Sigmoid colon (tissue), 7 donors: Measurements from ENCODE around the gene C2CD3. TPM values are rescaled to one million over a fixed set of nuclear protein-coding genes. Genes with fewer than 3 reads are reported as not detected.

ENCODE experiments used
- DNase-seq: peaks from one replicate; pipeline ENCODE4 v3.0.0-alpha.2; 2019
- H3K27ac ChIP-seq, 4 donors: fragments of 200-600 bp; sonication (generic); one replicate each; pipeline ENCODE4 v1.5.1; 2016 to 2019; ENCODE audit warnings: mild to moderate bottlenecking in 1 of 4
- H3K27me3 ChIP-seq, 3 donors: fragments of 200-600 bp; sonication (generic); one replicate each; pipeline ENCODE4 v1.5.1; 2019; ENCODE audit warnings: mild to moderate bottlenecking in 1 of 3
- H3K36me3 ChIP-seq, 4 donors: fragments of 200-600 bp; sonication (generic); one replicate each; pipeline ENCODE4 v1.5.1; 2016 to 2019
- H3K4me1 ChIP-seq, 4 donors: fragments of 200-600 bp; sonication (generic); one replicate each; pipeline ENCODE4 v1.5.1; 2017 to 2019
- H3K4me3 ChIP-seq, 4 donors: fragments of 200-600 bp; sonication (generic); one replicate each; pipeline ENCODE4 v1.5.1; 2017 to 2019; ENCODE audit warnings: mild to moderate bottlenecking in 2 of 4, moderate library complexity in 1 of 4
- H3K9me3 ChIP-seq, 4 donors: fragments of 200-600 bp in 3 of 4; sonication (generic) in 3 of 4; one replicate each; pipeline versions ENCODE4 v1.5.1 to v1.6.1; 2013 to 2019
- EP300 ChIP-seq, 4 donors: sonication (generic); formaldehyde crosslinking; IDR thresholded peaks; one replicate each; pipeline ENCODE4 v1.6.1; 2017; ENCODE audit warnings: antibody characterized with exemption in 4 of 4
- POLR2A ChIP-seq, 2 donors: fragments of 450-650 bp; IDR thresholded peaks; one replicate each; pipeline ENCODE4 v1.6.1; 2016; ENCODE audit warnings: antibody characterized with exemption in 2 of 2, mild to moderate bottlenecking in 2 of 2, moderate library complexity in 2 of 2
- POLR2AphosphoS5 ChIP-seq, 4 donors: sonication (generic); formaldehyde crosslinking; IDR thresholded peaks; one replicate each; pipeline ENCODE4 v1.6.1; 2017; ENCODE audit warnings: antibody characterized with exemption in 4 of 4
- WGBS, 2 donors: extraction: QIAGEN DNeasy Blood & Tissue Kit; methylation state at CpG; one replicate each; pipeline ENCODE4 v1.1.7; 2013; 5-methylcytosine and 5-hydroxymethylcytosine counted together
- intact Hi-C: fragments of 100-400 bp; cut with DNase I; formaldehyde crosslinking; loops from one replicate; pipeline ENCODE4 v1.15.1; 2023
- polyA plus RNA-seq, 3 donors: library from polyadenylated mRNA; stranded (reverse); fragments of 200-250 nt; gene quantifications; one replicate each; pipeline ENCODE4 v1.2.3, GENCODE V29; 2013
- total RNA-seq, 4 donors: library from RNA; depleted of rRNA; stranded (reverse); fragments of >200 nt; gene quantifications; one replicate each; pipeline ENCODE4 v1.1.0, GENCODE V29; 2016
- TF ChIP-seq, protein P1 (sequence below), 4 experiments: fragments of 450-650 bp in 3 of 4; fragments of 200-600 bp in 1 of 4; IDR thresholded peaks; one replicate each; pipeline ENCODE4 v1.5.1; 2016 to 2019; ENCODE audit warnings: antibody characterized with exemption in 4 of 4, mild to moderate bottlenecking in 3 of 4, moderate library complexity in 2 of 4
- donor health status: healthy with polysubstance abuse.
- donor health status: Bipolar disorder and iron deficiency.
- donor health status: healthy.

The C2CD3 gene
- total and polyA plus RNA-seq, 7 donors = 6.9 to 29.1 (median 17.2) TPM

DNA sequence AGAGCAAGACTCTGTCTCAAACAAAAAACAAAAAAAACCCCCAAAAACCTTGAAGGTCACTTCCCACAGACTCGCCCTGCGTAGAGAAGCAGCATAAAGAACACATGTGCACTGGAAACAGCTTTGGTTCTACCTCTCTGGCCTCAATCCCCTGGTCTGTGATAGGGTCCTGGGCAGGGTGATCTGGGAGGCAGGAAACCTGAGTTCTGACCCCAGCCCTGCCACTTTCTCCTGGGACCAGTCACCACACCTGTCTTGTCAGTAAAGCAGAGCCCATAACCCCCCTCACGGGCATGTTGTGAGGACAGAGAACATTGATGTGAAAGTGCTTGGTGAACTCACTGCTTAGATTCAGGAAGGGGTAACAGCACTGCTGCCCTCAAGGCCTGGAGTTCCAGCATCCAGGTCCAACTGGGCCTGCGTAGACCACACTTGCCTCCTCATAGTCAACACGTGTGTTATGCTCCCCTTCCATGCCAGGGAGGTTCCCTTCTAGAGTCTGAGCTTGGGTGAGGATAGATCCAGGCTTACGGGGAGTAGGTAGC is 199.6 kb downstream of the C2CD3 start:
- 78 to 84% methylated on average over 6 of the region's 6 CpGs for WGBS, 2 donors
- Histone ChIP-seq H3K36me3 (peaks cover 0 to 19% (median under 1%) of the 10 kb centered on the region in 4 donors), H3K27ac (no peak overlapping the region), H3K9me3 (no peaks in the 10 kb centered on the region), H3K27me3 (no peaks in the 10 kb centered on the region), H3K4me1 (no peaks in the 10 kb centered on the region), H3K4me3 (no peak overlapping the region)
- no peak for DNase-seq
- TF ChIP-seq, protein P1, sequence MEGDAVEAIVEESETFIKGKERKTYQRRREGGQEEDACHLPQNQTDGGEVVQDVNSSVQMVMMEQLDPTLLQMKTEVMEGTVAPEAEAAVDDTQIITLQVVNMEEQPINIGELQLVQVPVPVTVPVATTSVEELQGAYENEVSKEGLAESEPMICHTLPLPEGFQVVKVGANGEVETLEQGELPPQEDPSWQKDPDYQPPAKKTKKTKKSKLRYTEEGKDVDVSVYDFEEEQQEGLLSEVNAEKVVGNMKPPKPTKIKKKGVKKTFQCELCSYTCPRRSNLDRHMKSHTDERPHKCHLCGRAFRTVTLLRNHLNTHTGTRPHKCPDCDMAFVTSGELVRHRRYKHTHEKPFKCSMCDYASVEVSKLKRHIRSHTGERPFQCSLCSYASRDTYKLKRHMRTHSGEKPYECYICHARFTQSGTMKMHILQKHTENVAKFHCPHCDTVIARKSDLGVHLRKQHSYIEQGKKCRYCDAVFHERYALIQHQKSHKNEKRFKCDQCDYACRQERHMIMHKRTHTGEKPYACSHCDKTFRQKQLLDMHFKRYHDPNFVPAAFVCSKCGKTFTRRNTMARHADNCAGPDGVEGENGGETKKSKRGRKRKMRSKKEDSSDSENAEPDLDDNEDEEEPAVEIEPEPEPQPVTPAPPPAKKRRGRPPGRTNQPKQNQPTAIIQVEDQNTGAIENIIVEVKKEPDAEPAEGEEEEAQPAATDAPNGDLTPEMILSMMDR (IDR thresholded peaks at IDR 0.05) = no peak
- TF ChIP-seq POLR2AphosphoS5 (IDR thresholded peaks at IDR 0.05) = peak in 1 of 4 donors; percentile 10
- intact Hi-C loops = no loop called here

DNA sequence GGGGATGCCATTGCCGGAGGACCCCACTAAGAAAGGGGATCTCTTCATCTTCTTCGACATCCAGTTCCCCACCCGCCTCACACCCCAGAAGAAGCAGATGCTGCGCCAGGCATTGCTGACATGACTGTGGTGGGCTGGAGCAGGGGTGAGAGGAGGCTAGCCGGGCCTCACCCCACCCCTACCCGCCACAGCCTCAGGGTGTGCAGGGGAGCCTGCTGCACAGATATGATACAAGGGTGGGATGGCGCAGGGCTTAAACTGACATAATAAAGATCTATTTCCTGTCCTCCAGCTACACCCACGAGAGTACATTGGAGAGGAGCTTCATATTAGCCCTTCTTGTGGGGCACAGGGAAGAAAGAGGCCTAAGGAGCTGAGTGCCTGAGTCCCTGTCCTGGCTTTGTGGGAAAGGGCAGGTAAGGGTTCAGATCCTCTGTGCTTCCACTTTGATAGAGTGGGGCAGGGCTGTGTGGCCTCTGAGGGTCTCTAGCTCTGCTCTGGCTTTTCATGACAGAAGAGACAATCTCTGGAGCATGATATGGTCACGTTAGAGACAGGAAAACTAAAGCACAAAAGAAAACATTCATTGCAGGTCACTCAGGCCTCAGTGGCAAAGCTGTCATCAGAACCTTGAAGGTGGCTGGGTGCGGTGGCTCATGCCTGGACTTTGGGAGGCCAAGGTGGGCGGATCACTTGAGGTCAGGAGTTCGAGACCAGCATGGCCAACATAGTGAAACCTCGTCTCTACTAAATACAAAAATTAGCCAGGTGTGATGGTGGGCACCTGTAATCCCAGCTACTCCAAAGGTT is 200.6 kb downstream of the C2CD3 start:
- H3K27me3 ChIP-seq = peaks cover 0 to 1% (median 0%) of the 10 kb centered on the region in 3 donors
- no peak overlapping the region for H3K27ac ChIP-seq
- H3K36me3 ChIP-seq = peaks cover 0 to 9% (median 0%) of the 10 kb centered on the region in 4 donors
- 68 to 73% methylated on average over 13 of the region's 13 CpGs for WGBS, 2 donors
- no peak overlapping the region for H3K4me3 ChIP-seq
- no peaks in the 10 kb centered on the region for H3K9me3 ChIP-seq
- DNase-seq = no peak
- intact Hi-C loops = loop anchor here (10.0 kb wide), 1 partner anchor 125 kb away; no protein-coding TSS in a partner anchor
- TF ChIP-seq, protein P1 (IDR thresholded peaks at IDR 0.05) = no peak
- TF ChIP-seq POLR2AphosphoS5 (IDR thresholded peaks at IDR 0.05) = no peak
- no peak for TF ChIP-seq POLR2A (IDR thresholded peaks at IDR 0.05)
- no peak for TF ChIP-seq EP300 (IDR thresholded peaks at IDR 0.05)
- no peaks in the 10 kb centered on the region for H3K4me1 ChIP-seq

DNA sequence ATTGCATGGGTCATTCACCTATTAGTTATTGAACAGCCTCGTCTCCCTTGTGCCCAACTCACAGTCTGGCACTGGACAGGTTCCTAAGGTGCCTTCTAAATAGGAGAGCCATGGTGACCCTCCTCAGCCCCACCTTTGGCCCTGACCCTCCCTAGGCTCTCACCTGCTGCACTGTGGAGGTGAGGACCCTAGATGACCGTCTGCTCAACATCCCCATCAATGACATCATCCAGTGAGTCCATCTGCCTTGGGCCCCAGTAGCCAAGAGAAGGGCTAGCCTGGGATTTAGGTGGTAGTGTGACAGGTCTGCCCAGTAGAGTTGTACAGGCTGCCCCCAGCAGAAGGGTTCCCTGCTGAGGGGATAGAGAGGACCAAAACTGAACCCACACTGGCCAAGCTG is 201.7 kb downstream of the C2CD3 start:
- H3K27ac ChIP-seq = no peak overlapping the region
- peaks cover 0 to 8% (median 4%) of the 10 kb centered on the region in 4 donors for H3K4me1 ChIP-seq
- TF ChIP-seq POLR2A (IDR thresholded peaks at IDR 0.05) = no peak
- TF ChIP-seq, protein P1 (IDR thresholded peaks at IDR 0.05) = no peak
- no peak for TF ChIP-seq EP300 (IDR thresholded peaks at IDR 0.05)
- H3K9me3 ChIP-seq = no peaks in the 10 kb centered on the region
- no peak for DNase-seq
- no peak overlapping the region for H3K4me3 ChIP-seq
- H3K36me3 ChIP-seq = no peaks in the 10 kb centered on the region
- peaks cover 0 to 6% (median 0%) of the 10 kb centered on the region in 3 donors for H3K27me3 ChIP-seq
- 67 to 80% methylated on average over 2 of the region's 2 CpGs for WGBS, 2 donors
- intact Hi-C loops = loop anchor here (10.0 kb wide), 1 partner anchor 126 kb away; no protein-coding TSS in a partner anchor

DNA sequence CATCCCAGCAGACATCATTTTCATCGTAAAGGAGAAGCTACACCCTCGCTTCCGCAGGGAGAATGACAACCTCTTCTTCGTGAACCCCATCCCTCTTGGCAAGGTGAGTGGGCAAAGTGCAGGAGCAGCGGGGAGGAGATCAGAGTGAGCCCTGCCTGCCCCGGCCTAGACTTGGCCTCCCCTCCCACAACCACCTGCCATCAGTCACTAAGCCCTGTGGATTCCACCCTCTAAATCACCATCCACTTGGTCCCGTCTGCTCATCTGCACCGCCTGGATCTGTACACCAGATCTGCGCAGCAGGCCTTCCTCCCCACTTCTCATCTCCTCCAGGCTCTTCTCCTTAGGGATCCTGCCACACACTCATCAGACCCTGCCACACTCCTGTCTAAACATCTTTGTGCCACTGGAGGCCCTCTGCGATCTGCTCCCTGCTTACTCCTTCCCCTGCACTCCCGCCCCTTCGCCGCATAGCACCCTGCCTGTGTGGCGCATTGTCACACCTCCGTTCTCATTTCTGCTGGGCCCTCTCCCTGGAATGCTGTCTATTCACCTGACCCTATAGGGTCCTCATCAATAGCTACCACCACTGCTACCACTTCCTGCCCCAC is 202.3 kb downstream of the C2CD3 start:
- H3K36me3 ChIP-seq = no peaks in the 10 kb centered on the region
- H3K27me3 ChIP-seq = peaks cover 0 to 6% (median 0%) of the 10 kb centered on the region in 3 donors
- no peaks in the 10 kb centered on the region for H3K9me3 ChIP-seq
- TF ChIP-seq POLR2A (IDR thresholded peaks at IDR 0.05) (no peak), EP300 (IDR thresholded peaks at IDR 0.05) (no peak), POLR2AphosphoS5 (IDR thresholded peaks at IDR 0.05) (no peak)
- TF ChIP-seq, protein P1 (IDR thresholded peaks at IDR 0.05) = no peak
- intact Hi-C loops = loop anchor here (10.0 kb wide), 1 partner anchor 126 kb away; no protein-coding TSS in a partner anchor
- H3K4me3 ChIP-seq = no peak overlapping the region
- WGBS, 2 donors = 87 to 93% methylated on average over 15 of the region's 15 CpGs
- peaks cover 0 to 9% (median 5%) of the 10 kb centered on the region in 4 donors for H3K4me1 ChIP-seq
- no peak overlapping the region for H3K27ac ChIP-seq
- DNase-seq = no peak
